Liver (tissue), 9 donors: Measurements from ENCODE around the gene FBXO24. TPM values are rescaled to one million over a fixed set of nuclear protein-coding genes. Genes with fewer than 3 reads are reported as not detected.

ENCODE experiments used
- DNase-seq: peaks from one replicate; pipeline ENCODE4 v3.0.0-alpha.2; 2017; ENCODE audit warnings: low spot score
- H3K27ac ChIP-seq, 2 donors: one replicate each; pipeline ENCODE4 v1.7.0; 2013; ENCODE audit warnings: inconsistent platforms in 2 of 2, low read length in 2 of 2, control low read depth in 1 of 2, low read depth in 1 of 2, mild to moderate bottlenecking in 1 of 2
- H3K27me3 ChIP-seq, 4 donors: one replicate each; pipeline versions ENCODE4 v1.6.1 to v1.7.0; 2013; ENCODE audit warnings: low read length in 3 of 4, inconsistent platforms in 1 of 4, mild to moderate bottlenecking in 1 of 4, moderate library complexity in 1 of 4; ENCODE audit not compliant: control insufficient read depth in 4 of 4, insufficient read depth in 4 of 4
- H3K36me3 ChIP-seq, 4 donors: one replicate each; pipeline versions ENCODE4 v1.6.1 to v1.7.0; 2013; ENCODE audit warnings: low read length in 3 of 4, mild to moderate bottlenecking in 3 of 4, low read depth in 1 of 4, moderate library complexity in 1 of 4; ENCODE audit not compliant: control insufficient read depth in 4 of 4, insufficient read depth in 3 of 4
- H3K4me1 ChIP-seq, 4 donors: one replicate each; pipeline versions ENCODE4 v1.6.1 to v1.7.0; 2013; ENCODE audit warnings: low read length in 3 of 4, mild to moderate bottlenecking in 3 of 4, moderate library complexity in 1 of 4; ENCODE audit not compliant: control insufficient read depth in 4 of 4, insufficient read depth in 4 of 4
- H3K4me3 ChIP-seq, 3 donors: one replicate each; pipeline versions ENCODE4 v1.6.1 to v1.7.0; 2013; ENCODE audit warnings: low read length in 3 of 3, control low read depth in 1 of 3, low read depth in 1 of 3, mild to moderate bottlenecking in 1 of 3
- H3K9ac ChIP-seq, 2 donors: one replicate each; pipeline ENCODE4 v1.7.0; 2013; ENCODE audit warnings: low read length in 2 of 2, mild to moderate bottlenecking in 2 of 2, moderate library complexity in 2 of 2, control low read depth in 1 of 2, low read depth in 1 of 2
- H3K9me3 ChIP-seq, 4 donors: one replicate each; pipeline versions ENCODE4 v1.6.1 to v1.7.0; 2013; ENCODE audit warnings: low read length in 3 of 4; ENCODE audit not compliant: control insufficient read depth in 4 of 4
- CTCF ChIP-seq: fragments of 150-350 bp; IDR thresholded peaks from 2 replicates; pipeline ENCODE4 v1.5.1; 2017; ENCODE audit warnings: improper control_type of control experiment, low read depth, low read length; ENCODE audit not compliant: missing input control
- FOXA1 ChIP-seq: IDR thresholded peaks from 2 replicates; pipeline ENCODE4 v1.6.1; 2016; ENCODE audit warnings: antibody characterized with exemption
- FOXA2 ChIP-seq: IDR thresholded peaks from 2 replicates; pipeline ENCODE4 v1.6.1; 2016; ENCODE audit warnings: antibody characterized with exemption
- GABPA ChIP-seq, 2 donors: IDR thresholded peaks in 1 of 2; conservative IDR thresholded peaks in 1 of 2; 2 replicates each; pipeline ENCODE4 v1.6.1; 2016; ENCODE audit warnings: antibody characterized with exemption in 2 of 2, mild to moderate bottlenecking in 1 of 2, moderate library complexity in 1 of 2
- HNF4A ChIP-seq, 2 donors: conservative IDR thresholded peaks; 2 replicates each; pipeline ENCODE4 v1.6.1; 2016; ENCODE audit warnings: antibody characterized with exemption in 2 of 2, mild to moderate bottlenecking in 2 of 2
- HNF4G ChIP-seq: IDR thresholded peaks from 2 replicates; pipeline ENCODE4 v1.6.1; 2016; ENCODE audit warnings: antibody characterized with exemption
- JUND ChIP-seq, 2 donors: IDR thresholded peaks; 2 replicates each; pipeline ENCODE4 v1.6.1; 2016; ENCODE audit warnings: antibody characterized with exemption in 2 of 2
- MAX ChIP-seq: IDR thresholded peaks from 2 replicates; pipeline ENCODE4 v1.6.1; 2016; ENCODE audit warnings: antibody characterized with exemption
- NR2F2 ChIP-seq: IDR thresholded peaks from 2 replicates; pipeline ENCODE4 v1.6.1; 2016; ENCODE audit warnings: antibody characterized with exemption
- RAD21 ChIP-seq, 2 donors: IDR thresholded peaks; 2 replicates each; pipeline ENCODE4 v1.6.1; 2016; ENCODE audit warnings: antibody characterized with exemption in 2 of 2, mild to moderate bottlenecking in 2 of 2
- REST ChIP-seq: IDR thresholded peaks from 2 replicates; pipeline ENCODE4 v1.6.1; 2016; ENCODE audit warnings: antibody characterized with exemption, mild to moderate bottlenecking
- RXRA ChIP-seq, 2 donors: IDR thresholded peaks; 2 replicates each; pipeline ENCODE4 v1.6.1; 2017 to 2018; ENCODE audit warnings: antibody characterized with exemption in 2 of 2, mild to moderate bottlenecking in 1 of 2
- SP1 ChIP-seq: IDR thresholded peaks from 2 replicates; pipeline ENCODE4 v1.6.1; 2018; ENCODE audit warnings: antibody characterized with exemption, mild to moderate bottlenecking
- YY1 ChIP-seq: IDR thresholded peaks from 2 replicates; pipeline ENCODE4 v1.6.1; 2016; ENCODE audit warnings: antibody characterized with exemption, mild to moderate bottlenecking
- ZBTB33 ChIP-seq: IDR thresholded peaks from 2 replicates; pipeline ENCODE4 v1.6.1; 2016; ENCODE audit warnings: antibody characterized with exemption
- WGBS: extraction: QIAGEN DNeasy Blood & Tissue Kit; methylation state at CpG from one replicate; pipeline ENCODE4 v1.1.7; 2013; 5-methylcytosine and 5-hydroxymethylcytosine counted together
- polyA plus RNA-seq, 2 donors: library from polyadenylated mRNA; stranded (reverse) in 1 of 2; unstranded in 1 of 2; fragments of 200-250 nt in 1 of 2; fragments of >200 nt in 1 of 2; fragmentation: Nextera tagmentation in 1 of 2; extraction: Ambion mirVana in 1 of 2; gene quantifications; one replicate each; pipeline versions ENCODE4 v1.2.1 to v1.2.3, GENCODE V29; 2013 to 2015
- total RNA-seq, 2 donors: library from RNA; depleted of rRNA; stranded (reverse); fragments of >200 nt; gene quantifications; one replicate each; pipeline ENCODE4 v1.2.3, GENCODE V29; 2014
- donor health status: healthy.
- donor health status: healthy.
- donor health status: healthy.
- donor health status: healthy.
- donor health status: healthy.

The FBXO24 gene
- total and polyA plus RNA-seq, 4 donors = 0.25 to 1.3 (median 0.50) TPM

- TF ChIP-seq CTCF (no peak), JUND (IDR thresholded peaks at IDR 0.05) (no peak), RXRA (IDR thresholded peaks at IDR 0.05) (peak; percentile 55 to 60), GABPA (IDR thresholded peaks at IDR 0.05 in 1 of 2, conservative IDR thresholded peaks at IDR 0.05 in 1 of 2) (no peak), HNF4A (conservative IDR thresholded peaks at IDR 0.05) (peak; percentile 90 to 92)
These were observed 55.3 kb downstream of the FBXO24 start, which contains the start of gene TFR2 (continued) for GRCh38 chr7:100641463-100641859.

- no peak for DNase-seq
- Histone ChIP-seq H3K4me1 (peaks cover 0 to 25% (median 12%) of the 10 kb centered on the region in 4 donors), H3K4me3 (peak overlapping the region; percentile 59 to 88 (median 73)), H3K9me3 (no peaks in the 10 kb centered on the region), H3K27ac (peak overlapping the region; percentile 87 to 88), H3K36me3 (no peaks in the 10 kb centered on the region), H3K9ac (peak overlapping the region; percentile 23 to 92), H3K27me3 (no peaks in the 10 kb centered on the region)
- 41% methylated on average over 10 of the region's 10 CpGs for WGBS
- TF ChIP-seq REST = no peak
- TF ChIP-seq RXRA (IDR thresholded peaks at IDR 0.05) = peak in 1 of 2 donors; percentile 5
- TF ChIP-seq MAX = no peak
- TF ChIP-seq HNF4G = no peak
- no peak for TF ChIP-seq FOXA2
- peak; percentile 0 for TF ChIP-seq SP1
- no peak for TF ChIP-seq YY1
- no peak for TF ChIP-seq ZBTB33
- no peak for TF ChIP-seq NR2F2
- no peak for TF ChIP-seq RAD21 (IDR thresholded peaks at IDR 0.05)
- no peak for TF ChIP-seq CTCF
- TF ChIP-seq FOXA1 = no peak
These were observed 55.9 kb downstream of the FBXO24 start for GRCh38 chr7:100641860-100642533.
